HL-60/S4 treated with phorbol 12-myristate 13-acetate at 8.2 ng/mL for 4 days and 3 days (cell line): ENCODE measurements around the gene PPFIBP1.

Source experiments
- in situ Hi-C: fragments of 300-500 bp; cut with MboI; formaldehyde crosslinking; loops from 2 replicates; pipeline ENCODE4 v1.15.0; 2022; ENCODE audit warnings: low sequenced_read_pairs

Gene PPFIBP1

DNA sequence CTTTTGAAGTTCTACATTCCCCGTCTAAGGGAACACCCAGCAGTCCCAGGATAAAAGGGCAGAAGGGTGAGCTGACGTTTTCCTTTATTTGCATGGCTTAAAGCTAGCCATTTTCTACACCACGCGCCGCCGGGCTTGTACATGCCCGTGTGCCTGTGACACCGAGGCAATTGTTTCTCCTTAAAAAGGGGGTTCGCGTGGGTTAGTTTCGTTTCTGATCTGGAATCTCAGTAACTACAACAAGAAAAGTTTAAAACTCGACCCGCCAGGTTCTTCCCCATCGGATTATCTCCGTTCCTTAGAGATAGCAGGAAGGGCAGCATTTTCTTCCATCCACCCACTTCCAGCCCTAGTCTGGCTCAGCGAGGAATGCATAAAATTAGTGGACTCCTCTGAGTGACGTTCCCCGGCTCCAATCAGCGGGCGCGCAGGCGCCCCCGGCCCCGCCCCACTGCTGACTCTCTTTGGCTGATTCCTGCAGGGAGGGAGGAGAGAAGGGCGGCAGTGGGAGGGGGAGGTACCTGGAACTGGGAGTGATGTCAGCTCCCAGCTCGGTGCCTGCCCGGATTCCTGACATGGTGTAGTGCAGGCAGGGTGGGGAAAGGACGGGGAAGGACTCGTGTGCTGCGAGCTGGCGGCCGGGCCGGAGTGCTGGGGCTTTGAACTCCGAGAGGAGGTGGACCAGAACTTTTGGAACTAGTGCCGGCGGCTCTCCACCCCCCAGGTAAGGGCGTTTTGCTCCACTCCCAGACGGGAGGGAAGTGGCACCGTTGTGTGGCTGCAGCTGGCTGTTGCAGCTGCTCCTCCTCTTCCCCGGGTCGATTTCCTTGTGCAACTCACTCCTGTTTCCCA, at the start of gene PPFIBP1:
Gene PPFIBP1 (plus strand): TSS at position 565 of the 852 bp plus-strand sequence. CDS start 109,191 bp downstream, outside the sequence.
- in situ Hi-C loops, result no loop called here

DNA sequence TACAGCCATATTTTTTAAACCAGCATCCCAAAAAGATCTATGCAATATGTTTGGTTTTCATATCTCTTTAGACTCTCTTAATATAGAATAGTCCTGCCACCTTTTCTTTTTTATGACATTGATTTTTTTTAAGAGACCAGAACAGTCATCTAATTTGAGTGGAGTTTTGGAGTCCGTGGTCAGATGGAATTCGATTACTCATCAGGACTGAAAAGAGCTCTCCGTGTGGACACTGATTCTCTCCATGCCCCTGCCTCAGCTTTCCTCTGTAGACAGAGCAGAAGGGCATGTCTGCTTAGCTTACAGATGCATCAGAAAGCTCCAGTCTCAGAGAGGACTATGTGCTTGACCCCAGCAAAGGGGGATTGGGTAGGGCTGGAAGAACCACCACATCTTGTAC, 49.7 kb upstream of the PPFIBP1 start:
- in situ Hi-C loops, result no loop called here

DNA sequence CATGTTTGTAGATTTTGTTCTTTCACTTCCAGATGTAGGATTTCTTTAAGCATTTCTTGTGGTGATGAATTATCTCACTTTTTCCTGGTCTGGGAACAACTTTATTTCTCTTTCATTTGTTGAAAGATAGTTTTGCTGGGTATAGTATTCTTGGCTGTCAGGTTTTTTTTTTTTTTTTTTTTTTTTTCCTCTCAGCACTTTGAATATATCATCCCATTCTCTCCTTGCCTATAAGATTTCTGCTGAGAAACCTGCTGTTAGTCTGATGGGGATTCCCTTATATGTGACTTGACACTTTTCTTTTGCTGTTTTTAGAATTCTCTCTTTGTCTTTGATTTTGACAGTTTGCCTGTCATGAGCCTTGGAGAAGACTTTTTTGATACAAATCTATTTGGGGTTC, 47.0 kb upstream of the PPFIBP1 start:
- in situ Hi-C loops, result no loop called here

DNA sequence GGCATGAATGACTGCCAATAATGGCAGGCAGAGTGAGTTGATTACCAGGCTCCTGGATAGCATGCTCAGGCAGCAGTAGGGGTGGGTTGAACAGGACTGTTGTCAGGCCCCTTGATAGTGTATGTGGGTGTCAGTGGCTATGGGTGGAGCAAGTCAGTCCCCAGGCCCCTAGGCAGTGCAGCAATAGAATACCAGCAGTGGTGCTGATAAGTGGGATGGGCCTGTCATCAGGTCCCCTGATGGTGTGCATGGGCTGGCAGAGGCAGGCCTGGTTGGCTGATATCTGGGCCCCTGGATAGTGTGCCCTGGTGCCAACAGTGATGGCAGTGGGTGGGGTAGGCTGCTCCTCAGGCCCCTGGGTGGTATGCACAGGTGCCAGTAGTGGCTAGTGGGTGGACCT, 45.1 kb upstream of the PPFIBP1 start:
- in situ Hi-C loops, result no loop called here

- in situ Hi-C loops, result no loop called here
These were observed 44.0 kb upstream of the PPFIBP1 start for GRCh38 chr12:27480016-27480415.

DNA sequence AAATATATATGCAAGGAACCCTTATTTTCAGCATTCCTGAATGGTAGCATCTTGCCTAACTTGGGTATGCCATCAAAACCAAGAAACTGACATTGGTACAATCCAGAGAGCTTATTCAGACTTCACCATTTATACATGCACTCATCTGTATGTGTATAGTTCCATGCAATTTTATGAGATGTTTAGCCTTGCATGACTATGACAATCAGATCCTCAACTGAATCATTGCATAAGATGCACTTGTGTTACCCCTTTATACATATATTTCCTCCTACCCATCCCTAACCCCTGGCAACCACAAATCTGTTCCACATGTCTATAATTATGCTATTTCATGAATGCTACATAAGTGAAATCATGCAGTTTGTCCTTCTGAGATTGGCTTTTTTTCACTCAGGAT, 37.0 kb upstream of the PPFIBP1 start:
- in situ Hi-C loops, result no loop called here

DNA sequence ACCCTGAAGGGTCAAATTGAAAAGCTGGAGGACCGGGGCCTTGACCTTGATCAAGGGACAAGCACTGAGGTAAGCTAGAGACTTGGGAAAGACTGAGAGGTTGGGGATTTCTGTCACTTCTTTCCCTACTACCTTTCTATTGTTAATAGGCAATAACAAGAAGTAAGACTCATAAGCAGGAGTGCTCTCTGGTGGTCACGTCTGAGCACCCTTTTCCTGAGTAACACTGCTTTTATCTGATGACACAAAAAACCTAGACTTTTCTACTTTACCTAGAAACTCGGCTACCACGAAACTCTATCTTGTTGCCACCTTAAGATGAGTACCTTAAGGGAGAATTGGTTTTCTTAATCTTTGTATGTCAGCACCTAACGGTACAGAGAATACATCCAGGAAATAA, 35.5 kb upstream of the PPFIBP1 start:
- in situ Hi-C loops, result no loop called here

DNA sequence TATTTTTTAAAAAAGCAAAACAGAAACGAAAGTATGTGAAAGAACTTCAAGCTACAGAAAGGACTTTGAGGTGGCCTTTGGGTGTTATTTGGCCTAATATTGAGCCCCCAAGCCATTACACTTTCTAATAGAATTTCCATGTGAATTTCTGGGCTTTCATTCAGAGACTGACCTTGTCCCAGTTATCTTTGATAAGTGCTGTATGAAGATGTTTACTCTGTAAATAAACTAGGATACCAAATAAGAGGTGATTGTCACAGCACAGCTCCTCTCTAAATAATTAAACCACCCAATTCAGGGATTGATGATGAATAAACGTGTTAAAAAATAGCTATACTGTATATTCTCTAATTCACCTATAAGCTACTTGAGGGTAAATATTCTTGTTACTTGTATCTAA, 32.8 kb upstream of the PPFIBP1 start:
- in situ Hi-C loops, result no loop called here

DNA sequence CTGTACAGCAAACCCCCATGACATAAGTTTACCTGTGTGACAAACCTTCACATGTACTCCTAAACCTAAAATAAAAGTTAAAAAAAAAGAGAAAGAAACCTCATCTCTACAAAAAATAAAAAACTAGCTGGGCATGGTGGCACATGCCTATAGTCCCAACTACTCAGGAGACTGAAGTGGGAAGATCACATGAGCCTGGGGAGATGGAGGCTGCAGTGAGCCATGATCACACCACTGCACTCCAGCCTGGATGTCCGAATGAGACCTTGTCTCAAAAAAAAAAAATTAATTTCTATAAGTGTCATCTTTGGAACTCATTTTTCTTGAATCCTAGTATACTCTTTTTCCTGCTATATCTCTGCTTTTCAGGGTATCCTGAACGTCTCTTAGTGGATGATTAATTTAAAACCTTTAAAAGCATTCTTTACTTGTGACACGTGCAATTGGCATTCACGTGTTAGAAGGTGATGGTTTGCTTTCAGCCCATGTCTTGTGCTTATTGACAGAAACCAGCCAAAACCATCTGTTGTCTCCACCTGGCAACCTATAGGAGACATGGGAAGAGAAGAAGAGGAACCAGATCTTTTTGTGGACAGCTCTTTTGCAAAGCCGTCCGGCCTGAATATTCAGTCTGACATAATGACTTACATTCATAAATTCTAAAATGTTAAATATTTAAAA, 30.6 kb upstream of the PPFIBP1 start:
- in situ Hi-C loops, result no loop called here

GRCh38 chr12:27497446-27497845, 26.6 kb upstream of the PPFIBP1 start:
- in situ Hi-C loops, result no loop called here

GRCh38 chr12:27498149-27498548, 25.9 kb upstream of the PPFIBP1 start:
- in situ Hi-C loops, result no loop called here

GRCh38 chr12:27498761-27499160, 25.2 kb upstream of the PPFIBP1 start:
- in situ Hi-C loops, result no loop called here

- in situ Hi-C loops, result no loop called here
These were observed 24.6 kb upstream of the PPFIBP1 start for GRCh38 chr12:27499377-27499776.

- in situ Hi-C loops, result no loop called here
These were observed 23.5 kb upstream of the PPFIBP1 start for GRCh38 chr12:27500546-27500945.

DNA sequence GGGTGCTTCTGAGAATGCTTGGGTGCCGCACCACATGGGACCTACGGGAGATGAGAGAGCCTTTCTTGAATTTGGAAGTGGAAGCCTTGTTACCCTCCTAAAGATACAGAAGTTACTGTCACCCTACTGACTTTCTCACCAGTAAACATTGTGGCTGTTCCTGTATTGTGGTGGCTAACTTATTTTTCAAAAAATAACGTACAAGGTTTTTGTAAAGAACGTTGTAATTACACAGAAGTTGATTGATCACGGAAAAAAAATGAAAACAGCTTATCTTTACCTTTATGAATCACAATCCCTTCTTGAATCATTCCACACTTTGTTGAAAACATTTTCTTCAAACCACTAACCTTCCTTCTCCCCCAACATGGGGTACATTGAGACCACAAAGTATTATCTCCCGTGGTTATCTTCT, 22.0 kb upstream of the PPFIBP1 start:
- in situ Hi-C loops, result no loop called here

- in situ Hi-C loops, result no loop called here
These were observed 19.5 kb upstream of the PPFIBP1 start for GRCh38 chr12:27504507-27504906.

DNA sequence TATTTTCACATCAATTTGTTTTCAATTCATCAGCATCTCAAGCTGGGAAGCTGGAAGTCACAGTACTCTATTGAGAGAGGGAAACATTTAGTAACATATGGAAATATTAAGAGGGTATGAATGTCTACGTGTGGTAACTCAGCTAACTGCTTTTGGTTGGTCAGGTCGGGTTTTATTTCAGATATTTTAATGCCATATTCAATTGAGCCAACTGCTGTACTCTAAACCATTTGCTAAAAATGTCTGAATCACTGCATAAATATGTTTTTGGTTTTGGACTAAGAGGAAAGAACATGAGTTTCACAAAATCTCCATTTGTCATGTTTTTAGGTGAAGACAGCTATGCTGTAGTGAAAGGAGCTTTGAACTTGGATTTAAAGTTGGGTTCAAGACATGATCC, 18.9 kb upstream of the PPFIBP1 start:
- in situ Hi-C loops, result no loop called here

- in situ Hi-C loops, result no loop called here
These were observed 18.2 kb upstream of the PPFIBP1 start for GRCh38 chr12:27505761-27506160.

DNA sequence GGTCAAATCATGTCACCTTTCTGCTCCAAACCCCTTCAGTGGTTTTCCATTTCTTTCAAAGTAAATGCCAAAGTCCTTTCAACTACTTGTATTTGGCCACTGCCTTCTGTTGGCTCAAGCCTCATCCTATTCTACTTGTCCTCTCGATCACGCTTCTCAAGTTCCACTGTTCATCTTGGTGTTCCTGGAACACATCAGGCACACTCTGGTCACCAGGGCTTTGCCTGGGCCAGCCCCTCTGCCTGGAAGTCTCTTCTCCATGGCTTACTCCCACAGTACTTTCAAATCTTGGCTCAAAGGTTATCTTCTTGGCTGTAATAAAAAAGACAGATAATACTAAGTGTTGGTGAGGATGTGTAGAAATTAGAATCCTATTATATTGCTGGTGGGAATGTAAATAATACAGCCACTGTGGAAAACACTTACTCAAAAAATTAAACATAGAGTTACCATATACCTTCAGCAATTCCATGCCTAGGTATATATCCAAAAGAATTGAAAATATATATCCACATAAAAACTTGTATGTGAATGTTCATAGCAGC, 17.3 kb upstream of the PPFIBP1 start:
- in situ Hi-C loops, result no loop called here

DNA sequence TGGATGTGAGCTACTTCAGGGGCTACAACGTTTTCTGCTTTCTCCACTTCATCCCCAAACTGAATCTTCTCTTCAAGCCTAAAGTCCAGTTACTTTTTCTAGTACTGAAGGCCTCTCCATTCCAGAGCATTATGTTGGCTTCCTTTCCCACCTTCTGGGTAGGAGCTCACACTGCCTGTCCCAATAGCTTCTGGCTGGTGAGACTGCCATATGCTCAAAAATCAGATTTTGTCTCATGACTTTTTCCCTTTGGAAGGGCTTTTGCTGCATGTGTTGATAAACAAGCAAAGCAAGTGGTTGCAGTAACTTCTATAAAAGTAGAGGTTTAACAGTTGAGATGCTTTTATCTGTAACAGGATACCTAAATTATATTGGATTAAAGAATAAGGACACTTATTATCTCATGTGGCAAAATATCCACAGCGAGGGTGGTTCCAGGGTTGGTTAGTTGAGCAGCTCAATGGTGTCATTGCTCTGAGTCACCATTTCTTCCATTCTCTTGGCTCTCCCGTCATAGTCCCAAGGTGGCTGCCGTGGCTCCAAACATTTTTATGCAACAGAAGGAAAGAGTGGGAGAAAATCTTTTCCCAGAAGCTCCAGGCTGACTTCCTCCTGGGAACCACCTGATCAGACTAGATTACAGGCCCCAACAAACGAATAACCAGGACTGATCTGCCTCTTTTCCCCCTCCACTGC, 15.1 kb upstream of the PPFIBP1 start:
- in situ Hi-C loops, result no loop called here

DNA sequence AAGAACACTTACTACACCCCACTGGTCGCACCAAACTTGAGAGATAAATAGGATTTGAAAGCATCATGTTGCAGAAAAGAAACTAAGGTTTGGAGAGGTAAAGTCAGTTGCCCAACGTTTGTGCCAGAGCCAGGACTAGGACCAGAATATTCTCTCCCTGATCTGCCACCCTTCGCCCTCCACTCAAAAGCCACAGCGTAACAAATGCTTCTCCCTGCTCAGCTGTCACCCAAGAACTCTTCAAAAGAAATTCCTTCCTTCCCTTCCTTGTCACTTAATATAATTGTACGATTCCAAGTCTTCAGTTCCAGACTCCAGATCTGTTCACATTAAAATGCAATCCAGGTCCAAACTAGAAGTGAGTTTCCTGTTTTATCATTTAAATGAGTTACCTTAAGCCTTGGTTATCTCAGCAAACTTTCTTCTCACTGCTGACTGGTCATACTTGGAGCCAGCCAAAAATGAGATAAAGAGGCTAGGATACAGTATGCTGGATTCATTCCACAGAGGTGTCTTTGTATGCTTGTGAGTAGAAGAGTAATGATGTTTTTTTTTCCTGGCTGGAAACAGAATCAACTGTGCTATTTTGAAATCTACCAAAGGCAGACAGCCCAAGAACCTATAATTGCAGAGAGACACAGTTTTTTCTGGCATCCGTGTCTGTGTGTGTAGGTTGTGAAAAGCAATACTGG, 12.8 kb upstream of the PPFIBP1 start:
- in situ Hi-C loops, result no loop called here
